ENCODE data around the gene CCT5. TPM values are rescaled to one million over a fixed set of nuclear protein-coding genes. Genes with fewer than 3 reads are reported as not detected.

The CCT5 gene
- total RNA-seq, 1 experiment from 2014 or later: 872 TPM

- DNase-seq (ENCODE audit: low spot score): no peak
These were observed 27.9 kb downstream of the CCT5 start for GRCh38 chr5:10277773-10278630.

DNA sequence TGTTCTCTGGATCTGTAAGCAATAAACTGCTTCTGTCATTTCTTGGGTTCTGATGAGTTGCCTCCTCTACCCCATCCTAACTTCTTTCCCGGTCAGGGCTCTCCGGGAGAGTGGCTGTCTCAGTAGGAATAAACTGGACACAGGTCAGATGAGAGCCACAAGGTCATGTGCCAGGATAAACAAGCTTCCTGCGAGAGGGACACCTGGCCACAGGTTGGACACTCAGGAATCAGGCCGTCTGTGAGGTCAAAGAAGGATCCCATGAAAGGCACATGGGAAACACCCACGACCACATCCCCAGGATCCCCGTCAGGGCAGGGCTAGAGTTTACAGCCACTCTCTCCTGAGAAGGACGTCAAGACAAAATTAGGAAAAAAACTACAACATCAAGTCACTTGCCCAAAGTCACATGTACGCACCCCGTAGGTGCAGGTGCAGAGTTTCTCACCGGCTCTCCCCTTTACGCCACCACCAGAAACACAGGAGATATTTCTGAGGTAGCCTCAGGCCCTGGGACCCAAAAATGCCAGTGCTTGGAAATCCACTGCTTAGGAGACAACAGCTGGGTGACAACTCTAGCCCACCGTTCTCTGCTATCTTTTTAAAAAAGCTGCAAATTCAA is 28.7 kb downstream of the CCT5 start:
- no peak for DNase-seq (ENCODE audit: low spot score)

GRCh38 chr5:10279328-10279727 is 29.2 kb downstream of the CCT5 start:
- no peak for DNase-seq (ENCODE audit: low spot score)

DNA sequence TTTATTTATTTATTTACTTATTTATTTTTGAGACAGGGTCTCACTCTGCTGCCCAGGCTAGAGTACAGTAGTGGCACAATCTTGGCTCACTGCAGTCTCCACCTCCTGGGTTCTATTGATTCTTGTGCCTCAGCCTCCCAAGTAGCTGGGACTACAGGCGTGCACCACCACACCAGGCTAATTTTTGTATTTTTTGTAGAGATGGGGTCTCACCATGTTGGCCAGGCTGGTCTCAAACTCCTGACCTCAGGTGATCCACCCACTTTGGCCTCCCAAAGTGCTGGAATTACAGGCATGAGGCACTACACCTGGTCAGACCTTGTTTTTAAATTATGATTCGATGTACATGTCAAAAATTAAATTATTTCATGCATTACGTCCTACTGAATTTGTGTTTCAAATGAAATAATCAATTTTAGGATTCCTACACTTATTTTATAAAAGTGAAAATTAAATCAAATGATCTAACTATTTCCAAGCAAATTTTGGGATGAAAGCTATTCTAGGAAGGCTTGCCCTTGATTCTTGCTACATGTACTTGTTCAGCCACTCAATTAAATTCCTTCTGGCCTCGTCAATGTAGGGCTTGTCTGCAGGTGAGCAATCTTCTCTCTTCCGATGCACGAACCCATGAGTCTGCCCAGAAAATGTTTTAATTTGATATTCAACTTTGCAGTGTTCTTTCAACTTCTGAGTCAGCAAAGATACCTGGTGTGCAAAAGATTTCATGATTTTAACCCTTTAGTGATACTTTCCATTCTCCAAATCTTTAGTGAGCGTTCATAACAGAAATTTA is 30.0 kb downstream of the CCT5 start:
- DNase-seq (ENCODE audit: low spot score): no peak

DNA sequence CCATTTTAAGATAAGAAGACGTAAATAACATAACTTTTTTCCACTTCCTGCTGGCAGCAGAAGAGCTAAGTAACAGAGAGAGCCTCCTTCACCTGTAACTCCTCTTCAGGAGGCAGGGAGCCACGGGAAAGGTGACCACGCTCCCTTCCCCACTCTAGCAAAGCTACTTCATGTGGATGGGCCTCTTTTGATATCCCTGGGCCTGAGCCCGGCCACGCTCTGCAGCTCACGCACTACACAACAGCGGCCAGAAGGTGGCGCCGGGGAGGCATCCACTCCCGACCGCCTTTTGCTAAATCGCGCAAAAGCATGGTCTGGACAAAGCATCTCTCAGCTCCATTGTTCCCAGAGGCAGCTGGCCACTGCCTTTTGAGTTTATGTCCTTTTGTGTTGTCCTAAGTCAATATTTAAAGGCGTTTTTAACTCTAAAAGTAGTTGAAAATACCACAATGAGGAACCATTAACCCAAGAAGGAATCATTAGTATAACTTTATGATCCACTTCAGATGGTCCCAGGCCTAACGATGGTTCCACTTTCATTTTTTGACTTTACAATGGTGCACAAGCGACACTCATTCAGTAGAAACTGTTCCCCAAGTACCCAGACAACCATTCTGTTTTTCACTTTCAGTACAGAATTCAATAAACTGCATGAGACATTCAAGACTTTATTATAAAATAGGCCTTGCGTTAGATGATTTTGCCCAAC is 34.0 kb downstream of the CCT5 start:
- DNase-seq (ENCODE audit: low spot score): peak; percentile 79

DNA sequence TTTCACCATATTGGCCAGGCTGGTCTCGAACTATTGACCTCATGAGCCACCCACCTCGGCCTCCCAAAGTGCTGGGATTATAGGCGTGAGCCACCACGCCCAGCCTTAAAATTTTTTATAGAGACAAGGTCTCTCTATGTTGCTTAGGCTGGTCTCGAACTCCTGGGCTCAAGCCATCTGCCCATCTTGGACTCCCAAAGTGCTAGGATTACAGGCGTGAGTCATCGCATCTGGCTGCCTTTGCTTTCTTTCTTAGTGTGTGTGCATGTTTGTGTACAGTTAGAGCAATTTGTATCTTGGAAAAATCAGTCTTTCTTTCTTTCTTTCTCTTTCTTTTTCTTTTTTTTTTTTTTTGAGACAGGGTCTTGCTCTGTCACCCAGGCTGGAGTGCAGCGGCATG is 35.3 kb downstream of the CCT5 start:
- DNase-seq (ENCODE audit: low spot score): peak; percentile 53

DNA sequence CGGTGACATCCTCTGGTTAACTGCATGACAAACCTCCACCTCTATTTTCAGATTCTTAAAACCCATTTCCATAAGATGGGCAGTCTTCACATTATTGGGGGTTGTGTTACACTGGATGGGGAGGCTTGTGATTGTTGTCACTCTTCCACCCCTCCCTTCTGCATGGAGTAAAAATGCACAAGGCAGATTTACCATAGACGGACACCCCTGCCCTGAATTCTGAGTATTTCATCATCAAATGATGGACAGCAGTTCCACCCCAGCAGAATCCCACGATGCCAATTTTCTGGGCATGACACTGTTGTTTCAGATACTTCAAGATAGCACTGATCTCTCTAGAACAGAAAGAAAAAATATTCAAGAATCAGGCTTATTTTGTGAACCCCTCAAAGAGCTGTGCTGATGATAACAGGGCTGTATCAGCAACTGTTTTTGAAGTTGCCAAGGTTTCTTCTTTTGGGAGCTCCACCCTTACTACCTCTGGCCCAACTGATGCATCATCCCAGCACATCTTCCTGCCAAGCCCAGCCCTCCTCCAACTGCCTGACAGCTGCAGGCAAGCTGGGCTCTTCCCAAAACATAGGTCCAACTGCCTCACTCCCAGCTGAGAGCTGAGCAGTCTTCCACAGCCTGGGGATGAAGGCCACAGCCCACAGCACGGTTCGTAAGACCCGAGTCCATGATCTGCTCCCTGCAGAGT is 36.2 kb downstream of the CCT5 start:
- DNase-seq (ENCODE audit: low spot score): no peak

DNA sequence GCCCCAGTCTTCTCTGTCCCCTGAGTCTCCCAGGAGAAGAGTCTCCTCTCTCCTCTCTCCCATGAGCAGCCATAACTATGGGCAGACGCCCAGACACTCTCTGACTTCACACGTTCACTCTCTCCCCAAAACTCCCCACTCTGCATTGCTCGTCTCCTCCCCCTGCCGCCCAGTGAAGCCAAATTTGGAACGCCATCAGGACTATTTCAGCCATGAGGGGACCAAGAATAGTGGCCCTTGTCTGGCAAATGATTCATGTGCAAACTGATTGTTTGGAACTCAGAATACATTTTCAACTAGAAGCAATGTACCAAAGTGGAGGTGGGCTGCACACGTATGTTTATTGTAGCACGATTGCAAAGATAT is 36.8 kb downstream of the CCT5 start:
- no peak for DNase-seq (ENCODE audit: low spot score)

DNA sequence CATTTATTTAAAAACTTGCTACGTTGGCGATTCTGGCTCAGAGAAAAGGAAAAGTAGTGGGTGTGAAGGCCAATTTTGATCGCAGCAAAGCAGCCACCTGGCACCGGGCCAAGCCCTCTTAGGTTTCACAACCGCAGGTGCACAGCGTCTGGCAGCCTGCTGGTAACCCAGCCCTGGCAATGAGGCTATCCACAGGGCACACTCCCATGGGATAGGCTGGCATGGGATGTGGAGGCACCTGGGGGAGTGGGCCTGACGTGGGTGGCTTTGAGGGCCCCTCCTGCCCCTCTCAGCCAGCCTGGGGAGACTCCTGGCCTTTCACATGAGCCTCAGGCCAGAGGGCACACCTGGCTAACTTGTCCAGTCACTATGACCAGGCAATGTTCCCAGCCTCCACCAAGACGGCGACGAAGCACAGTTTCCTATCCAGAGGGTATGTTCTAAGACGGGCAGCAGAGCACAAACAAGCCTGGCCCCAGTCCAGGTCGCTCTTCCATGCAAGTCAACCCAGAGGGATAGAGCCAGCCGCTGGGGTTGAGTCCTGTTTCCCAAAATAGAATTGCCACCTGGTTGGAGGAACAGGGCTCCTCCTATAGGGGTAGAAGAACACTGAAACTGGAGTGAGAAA is 38.6 kb downstream of the CCT5 start:
- DNase-seq (ENCODE audit: low spot score): no peak

DNA sequence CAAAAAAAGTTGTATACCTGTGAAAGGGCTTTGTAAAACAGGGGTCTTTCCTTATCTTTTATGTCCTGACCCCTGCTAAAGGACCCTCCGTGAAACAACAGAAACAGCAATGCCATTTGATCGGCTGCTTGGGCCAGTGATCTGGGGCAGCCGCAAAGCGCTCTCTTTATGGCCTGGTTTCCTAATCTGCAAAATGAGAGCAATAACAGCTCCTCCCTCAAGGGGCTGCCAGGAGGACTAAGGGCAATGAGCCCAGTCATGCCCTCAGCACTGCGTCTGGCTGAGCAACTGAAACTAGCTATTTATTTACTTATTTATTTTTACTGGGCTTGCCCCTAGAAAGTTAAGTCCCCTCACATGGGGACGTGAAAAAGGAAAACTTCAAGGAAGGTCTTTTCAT is 39.3 kb downstream of the CCT5 start:
- DNase-seq (ENCODE audit: low spot score): no peak

GRCh38 chr5:10289991-10290390 is 39.9 kb downstream of the CCT5 start:
- no peak for DNase-seq (ENCODE audit: low spot score)

DNA sequence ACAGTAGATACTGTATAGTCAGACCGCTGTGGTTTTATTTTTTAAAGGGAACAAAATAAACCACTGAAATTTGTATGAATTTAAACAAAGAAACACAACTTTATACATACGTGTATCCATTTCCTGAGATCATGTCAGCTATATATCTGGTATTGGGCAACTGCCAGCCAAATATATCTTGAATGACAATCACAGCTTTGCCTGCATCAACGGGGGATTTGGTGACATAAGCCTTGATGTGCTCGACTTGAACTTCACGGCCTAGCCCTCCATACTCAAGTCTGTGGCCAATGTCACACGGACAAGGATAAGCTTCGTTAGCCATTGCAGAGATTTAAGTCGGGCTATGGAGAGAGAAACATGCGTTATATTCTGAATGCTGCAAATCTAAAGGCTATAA is 40.4 kb downstream of the CCT5 start:
- no peak for DNase-seq (ENCODE audit: low spot score)

- DNase-seq (ENCODE audit: low spot score): no peak
These were observed 41.7 kb downstream of the CCT5 start for GRCh38 chr5:10291692-10292339.

- no peak for DNase-seq (ENCODE audit: low spot score)
These were observed 44.0 kb downstream of the CCT5 start for GRCh38 chr5:10293907-10294662.

GRCh38 chr5:10295619-10296326 is 45.7 kb downstream of the CCT5 start:
- DNase-seq (ENCODE audit: low spot score): no peak

- DNase-seq (ENCODE audit: low spot score): no peak
These were observed 47.6 kb downstream of the CCT5 start for GRCh38 chr5:10297646-10298204.

DNA sequence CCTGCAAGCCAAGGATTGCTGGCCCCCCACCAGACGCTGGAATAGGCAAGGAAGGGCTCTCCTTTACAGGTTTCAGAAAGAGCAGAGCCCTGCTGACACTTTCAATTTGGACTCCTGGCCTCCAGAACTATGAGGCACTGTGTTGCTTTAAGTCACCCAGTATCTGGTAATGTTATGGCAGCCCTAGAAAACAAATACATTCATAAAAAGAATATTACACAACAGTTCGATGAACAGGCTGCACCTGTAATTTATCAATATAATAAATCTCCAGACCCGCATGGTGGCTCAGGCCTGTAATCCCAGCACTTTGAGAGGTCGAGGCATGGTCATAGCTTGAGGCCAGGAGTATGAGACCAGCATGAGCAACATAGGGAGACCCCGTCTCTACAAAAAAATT is 50.2 kb downstream of the CCT5 start:
- DNase-seq (ENCODE audit: low spot score): no peak

- DNase-seq (ENCODE audit: low spot score): no peak
These were observed 51.2 kb downstream of the CCT5 start for GRCh38 chr5:10301266-10301665.

Measured in A172 (cell line).